SIG-M5 treated with dmso at 0.1 percent for 504 hours (cell line): ENCODE results near the gene C9orf57.
"Not testable (repeated sequence)": the region's sequence is repeated elsewhere in the genome, so short reads cannot be mapped to it uniquely, and the experiment has no call there.

ENCODE experiments used
- DNase-seq: peaks from one replicate; lab custom pipeline; 2025; ENCODE audit not compliant: unreplicated experiment; lab: John Stamatoyannopoulos, UW

Gene C9orf57

DNA sequence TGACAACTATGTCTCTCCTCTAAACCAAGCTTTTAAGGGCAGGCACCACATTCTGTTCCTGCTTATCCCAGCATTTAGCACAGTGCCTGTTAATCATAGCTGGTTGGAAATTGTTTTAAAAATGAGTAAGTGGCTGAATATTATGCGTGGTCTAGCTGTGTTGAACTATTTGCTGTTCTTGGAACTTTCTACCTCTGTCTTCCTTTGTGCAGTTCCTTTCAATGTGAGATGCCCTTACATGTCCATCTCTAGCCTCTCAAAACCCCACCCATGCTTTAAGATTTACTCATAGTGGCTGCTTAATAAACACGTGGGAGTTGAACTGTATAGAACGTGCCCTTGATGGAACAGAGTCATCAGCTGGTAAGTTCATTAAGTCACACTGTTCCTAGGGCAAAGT is 34.5 kb downstream of the C9orf57 start:
- DNase-seq: no peak

DNA sequence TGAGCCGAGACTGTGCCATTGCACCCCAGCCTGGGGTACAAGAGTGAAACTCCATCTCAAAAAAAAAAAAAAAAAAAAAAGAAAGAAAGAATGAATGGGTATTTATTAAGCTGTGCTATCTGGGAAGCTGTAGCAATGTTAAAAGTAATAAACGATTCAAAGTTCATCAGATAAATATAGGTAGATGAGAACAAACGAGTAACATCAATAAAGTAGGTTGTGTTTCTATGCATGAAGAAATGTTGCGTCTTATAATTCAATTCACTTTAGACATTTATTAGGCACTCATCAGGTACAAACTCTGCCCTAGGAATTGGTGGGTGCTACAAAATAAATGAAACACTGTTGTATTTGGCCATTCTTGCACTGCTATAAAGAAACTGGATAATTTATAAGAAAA is 36.8 kb downstream of the C9orf57 start:
- no peak for DNase-seq

DNA sequence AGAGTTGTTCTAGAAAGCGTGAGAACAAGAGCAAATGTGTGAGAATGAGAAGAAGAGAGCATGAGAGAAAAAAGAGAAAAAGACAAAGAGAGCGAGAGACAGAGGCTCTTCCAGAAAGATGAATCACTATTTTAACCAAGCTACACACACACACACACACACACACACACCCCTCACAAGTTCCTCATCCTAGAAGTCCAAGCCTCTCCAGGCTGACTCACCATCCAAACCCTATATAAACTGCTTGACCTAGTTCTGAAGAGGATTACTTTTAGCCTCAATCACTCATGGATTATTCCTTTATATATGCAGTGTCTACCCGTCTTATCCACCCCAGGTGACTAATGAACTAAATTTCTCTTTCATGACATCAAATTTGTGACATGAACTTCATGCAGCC is 37.6 kb downstream of the C9orf57 start:
- DNase-seq: peak; percentile 35

DNA sequence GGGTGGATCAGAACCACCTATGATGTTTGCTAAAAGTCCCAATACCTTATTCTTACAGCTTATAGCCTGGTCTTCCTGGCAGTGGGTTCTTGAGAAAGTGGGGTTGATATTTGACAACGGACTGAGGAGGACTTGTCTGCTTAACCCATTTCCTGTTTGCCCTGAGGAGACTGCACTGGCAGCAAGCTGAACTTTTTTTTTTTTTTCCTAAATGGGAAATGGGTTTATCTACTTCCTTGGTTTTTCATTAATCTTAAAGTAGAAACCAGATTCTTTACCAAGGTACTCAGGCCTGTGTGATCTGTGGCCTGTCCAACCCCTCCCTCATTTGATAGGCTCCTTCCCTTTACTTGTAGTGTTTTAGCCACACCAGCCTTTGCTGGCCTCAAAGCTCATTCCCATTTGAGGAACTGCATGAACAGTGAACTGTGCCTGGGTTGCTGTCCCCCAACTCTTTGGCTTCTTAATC is 47.1 kb downstream of the C9orf57 start:
- no peak for DNase-seq

DNA sequence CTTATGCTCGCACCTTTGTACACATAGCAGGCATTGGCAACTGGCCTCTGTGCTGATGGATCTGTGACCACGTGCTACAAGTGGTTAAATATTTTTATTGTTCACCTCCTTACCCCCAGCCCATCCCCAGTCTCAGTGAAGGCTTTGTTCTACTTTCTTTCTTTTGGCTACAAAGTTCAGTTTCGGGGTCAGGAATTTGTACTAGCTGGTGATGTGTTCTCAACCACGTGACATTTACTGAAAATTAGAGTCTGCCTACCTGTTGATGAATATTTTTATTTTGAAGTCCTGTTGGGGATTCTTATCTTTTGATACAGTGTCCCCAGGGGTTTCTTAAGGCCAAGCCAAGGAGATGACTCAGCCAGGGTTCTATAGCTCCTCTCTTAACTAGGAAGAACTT is 47.8 kb downstream of the C9orf57 start:
- DNase-seq: no peak

DNA sequence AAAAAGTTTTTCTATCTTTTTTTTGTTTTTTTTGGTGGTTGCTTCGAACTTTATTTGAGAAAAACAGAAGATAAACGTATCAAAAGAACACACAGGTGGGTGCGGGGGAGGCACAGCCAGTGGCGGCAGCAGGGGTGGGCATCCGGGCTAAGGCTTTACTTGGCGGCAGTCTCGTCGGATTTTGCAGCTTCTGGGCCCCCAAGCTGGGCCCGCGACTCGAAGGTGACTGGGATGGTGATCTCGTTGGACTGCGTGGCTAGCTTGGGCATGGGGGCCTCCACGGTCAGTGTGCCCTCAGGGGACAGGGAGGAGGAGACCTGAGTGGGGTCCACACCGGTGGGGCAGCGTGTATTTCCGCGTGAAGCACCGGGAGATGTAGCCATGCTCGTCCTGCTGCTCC is 52.7 kb downstream of the C9orf57 start:
- DNase-seq: not testable (repeated sequence)

DNA sequence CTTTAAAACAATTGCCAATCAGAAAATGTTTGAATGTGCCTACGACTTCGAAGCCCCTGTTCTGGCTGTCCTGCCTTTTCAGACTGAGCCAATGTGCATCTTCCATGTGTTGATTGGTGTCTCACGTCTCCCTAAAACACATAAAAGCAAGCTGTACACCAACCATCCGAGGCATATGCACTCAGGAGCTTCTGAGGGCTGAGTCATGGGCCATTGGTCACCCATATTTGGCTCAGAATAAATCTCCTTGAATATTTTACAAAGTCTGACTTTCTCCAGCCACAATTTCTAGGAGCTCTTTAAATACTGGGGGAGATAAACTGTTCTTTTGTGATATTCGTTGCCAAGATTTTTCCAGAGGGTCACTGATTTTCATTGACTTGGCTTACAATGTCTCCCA is 53.9 kb downstream of the C9orf57 start:
- no peak for DNase-seq

DNA sequence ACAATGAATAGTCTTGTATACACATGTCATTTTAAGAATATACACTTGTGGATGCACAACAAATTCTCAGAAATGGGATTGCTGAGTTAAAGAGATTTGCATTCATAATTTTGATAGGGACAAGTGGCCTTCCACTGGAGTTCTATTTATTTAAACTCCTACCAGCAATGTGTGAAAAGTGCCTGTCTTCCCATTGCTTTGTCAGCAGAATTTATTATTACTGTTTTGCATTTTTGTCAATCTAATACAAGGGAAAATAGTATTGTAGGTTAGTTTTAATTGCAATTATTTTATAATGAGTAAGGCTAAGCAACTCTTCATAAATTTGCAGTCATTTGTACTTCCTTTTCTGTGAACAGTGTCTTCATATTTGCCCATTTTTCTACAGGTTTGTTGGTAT is 55.0 kb downstream of the C9orf57 start:
- DNase-seq: no peak
